NCI-H748 (cell line): ENCODE results near the gene TNIK.
"Not testable (repeated sequence)": the region's sequence is repeated elsewhere in the genome, so short reads cannot be mapped to it uniquely, and the experiment has no call there.

Experiments
- DNase-seq: peaks from one replicate; lab custom pipeline; 2025; ENCODE audit not compliant: unreplicated experiment; lab: John Stamatoyannopoulos, UW

The TNIK gene

GRCh38 chr3:171261487-171261886 lies 198.7 kb downstream of the TNIK start:
- peak; percentile 18 for DNase-seq

- no peak for DNase-seq
These were observed 199.3 kb downstream of the TNIK start for GRCh38 chr3:171260899-171261298.

DNA sequence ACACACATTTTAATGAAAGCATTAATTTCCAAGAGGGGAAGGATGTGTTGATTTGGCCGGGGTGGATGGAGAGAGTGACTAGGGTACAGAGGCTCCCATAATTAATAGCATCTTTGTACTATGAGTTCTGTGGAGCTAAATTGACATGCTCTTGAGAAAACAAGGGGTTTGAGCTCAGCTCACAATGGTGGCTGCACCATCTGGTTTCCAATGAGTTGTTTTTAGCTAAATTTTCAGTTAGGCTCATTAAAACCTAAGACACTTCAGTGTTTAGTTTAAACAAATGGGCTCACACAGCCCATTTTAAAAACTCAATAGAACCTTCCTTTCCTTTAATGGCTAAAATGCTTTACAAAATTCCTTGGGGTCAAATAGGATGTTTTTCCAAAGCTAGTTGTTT lies 199.7 kb downstream of the TNIK start:
- DNase-seq: peak; percentile 16

- no peak for DNase-seq
These were observed 201.9 kb downstream of the TNIK start for GRCh38 chr3:171258316-171258715.

GRCh38 chr3:171257251-171258203 lies 202.7 kb downstream of the TNIK start:
- no peak for DNase-seq

DNA sequence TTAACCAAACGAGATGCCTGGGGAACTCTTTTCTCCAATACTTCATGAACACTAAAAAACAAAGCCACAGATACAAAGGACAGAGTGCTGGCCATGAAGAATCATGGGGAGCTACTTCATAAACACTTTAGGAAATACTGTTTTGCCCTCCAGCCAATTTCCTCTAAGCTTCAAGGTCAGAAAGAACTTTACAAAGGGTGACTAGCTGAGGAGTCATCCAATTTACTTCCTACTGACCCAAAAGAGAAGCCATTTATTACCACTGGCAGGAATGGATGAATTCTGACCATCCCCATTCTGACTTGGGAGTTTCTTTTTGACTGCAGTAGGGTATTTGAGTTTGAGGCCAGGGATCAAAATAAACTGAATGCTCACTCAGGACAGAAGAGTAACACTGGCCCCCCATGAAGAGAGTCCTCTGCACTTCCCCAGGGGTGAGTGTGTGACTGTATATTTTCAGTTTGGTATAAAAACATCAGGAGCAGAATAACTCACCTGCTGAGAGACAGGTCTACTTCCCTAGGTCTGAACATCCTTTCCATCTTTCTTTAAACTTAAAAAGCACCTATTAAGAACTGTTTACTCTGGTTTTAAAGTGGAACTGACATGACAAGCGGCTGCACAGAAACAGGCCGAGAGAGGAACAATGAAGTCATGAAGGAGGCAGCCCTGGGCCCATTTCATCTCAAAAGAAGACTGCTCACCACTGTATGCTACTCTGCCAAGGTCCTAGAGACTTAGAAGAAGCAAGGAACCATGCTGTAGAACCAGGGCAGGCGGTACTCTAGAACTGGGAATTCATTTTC lies 203.6 kb downstream of the TNIK start:
- no peak for DNase-seq

- no peak for DNase-seq
These were observed 204.9 kb downstream of the TNIK start for GRCh38 chr3:171255236-171255806.

GRCh38 chr3:171254315-171254714 lies 205.9 kb downstream of the TNIK start:
- DNase-seq: no peak

- DNase-seq: no peak
These were observed 208.4 kb downstream of the TNIK start for GRCh38 chr3:171251835-171252234.

- DNase-seq: no peak
These were observed 209.8 kb downstream of the TNIK start for GRCh38 chr3:171250444-171250843.

DNA sequence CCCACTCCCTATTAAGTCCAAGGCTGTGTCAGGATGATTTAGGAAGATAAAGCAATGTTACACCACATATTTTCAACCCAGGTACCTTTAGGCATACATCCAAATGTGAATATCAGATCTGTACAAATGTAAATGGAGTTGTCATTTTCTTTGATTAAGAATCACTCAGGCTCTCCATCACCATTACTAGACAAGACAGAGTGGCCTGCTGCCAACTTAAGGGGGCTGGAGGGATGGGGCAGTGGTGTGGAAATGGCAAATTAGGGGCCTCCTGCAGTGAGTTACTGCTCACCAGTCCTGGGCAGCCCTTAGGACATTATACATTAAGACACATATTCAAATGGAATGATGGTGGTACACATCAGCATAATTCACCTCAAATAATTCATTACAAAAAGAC lies 211.0 kb downstream of the TNIK start:
- no peak for DNase-seq

- no peak for DNase-seq
These were observed 211.6 kb downstream of the TNIK start for GRCh38 chr3:171248426-171249111.

DNA sequence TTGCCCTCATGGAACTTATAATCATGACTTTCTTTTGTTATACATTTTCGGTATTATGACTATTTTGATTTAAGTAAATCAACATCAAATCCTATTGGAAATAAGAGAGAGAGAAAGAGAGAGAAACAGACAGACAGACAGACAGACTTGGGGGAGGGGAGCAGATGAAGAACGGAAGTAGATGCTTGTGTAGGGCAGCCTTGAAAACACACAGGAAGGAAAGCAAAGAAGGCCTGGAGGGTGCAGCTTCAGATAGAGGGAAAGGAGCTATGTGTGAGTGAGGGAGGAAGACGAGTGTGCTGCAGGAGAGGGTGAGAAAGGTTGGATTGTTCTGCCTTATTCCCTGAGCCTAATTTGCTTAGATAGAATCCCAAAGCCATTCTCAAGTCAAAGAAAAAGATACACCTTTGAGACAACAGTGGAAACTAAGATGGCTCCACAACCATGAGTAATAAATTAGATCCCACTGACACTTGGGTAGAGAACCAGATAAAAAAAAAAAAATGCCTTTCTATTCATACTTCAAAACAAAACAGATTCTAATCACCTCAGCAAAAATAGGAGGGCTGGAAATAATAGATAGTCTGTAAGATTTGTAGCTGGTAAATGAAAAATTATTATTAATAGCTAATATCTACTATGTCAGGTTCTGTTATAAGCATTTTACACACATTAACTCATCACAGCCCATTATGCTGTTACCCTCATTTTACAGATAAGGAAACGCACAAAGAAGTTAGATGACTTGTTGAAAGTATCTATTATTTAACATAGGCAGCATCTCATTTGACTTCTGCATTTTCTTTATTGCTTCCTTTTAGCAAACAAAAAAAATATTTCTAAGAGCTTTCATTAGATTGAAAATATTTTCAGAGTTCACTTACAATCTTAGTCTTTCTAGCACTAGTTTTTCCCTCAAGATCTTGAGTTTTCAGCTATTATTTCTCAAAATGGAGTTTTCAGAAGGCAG lies 214.1 kb downstream of the TNIK start:
- no peak for DNase-seq

- DNase-seq: no peak
These were observed 217.3 kb downstream of the TNIK start for GRCh38 chr3:171242951-171243350.

GRCh38 chr3:171242170-171242569 lies 218.0 kb downstream of the TNIK start:
- DNase-seq: no peak

GRCh38 chr3:171241655-171242054 lies 218.6 kb downstream of the TNIK start:
- not testable (repeated sequence) for DNase-seq

- DNase-seq: no peak
These were observed 219.7 kb downstream of the TNIK start for GRCh38 chr3:171240504-171240835.

- DNase-seq: peak; percentile 38
These were observed 220.3 kb downstream of the TNIK start for GRCh38 chr3:171239757-171240503.

DNA sequence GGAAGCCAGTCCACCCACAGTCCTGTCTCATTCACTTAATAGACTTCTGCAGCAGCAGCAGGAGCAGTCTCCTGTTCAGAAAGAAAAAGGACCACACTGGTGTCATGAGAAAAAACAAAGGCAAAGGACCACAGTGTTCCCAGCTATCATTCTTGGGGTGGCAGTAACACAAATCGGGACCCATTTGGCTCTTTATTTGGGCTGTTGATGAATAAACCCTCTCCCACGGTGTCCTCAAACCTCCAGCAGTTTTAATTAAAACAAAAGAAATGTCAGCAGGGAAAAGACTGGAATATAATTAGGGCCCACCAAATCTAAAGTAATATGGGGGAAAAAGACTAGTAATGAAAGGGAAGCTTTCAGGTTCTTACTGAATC lies 223.2 kb downstream of the TNIK start:
- no peak for DNase-seq
